Psoas muscle (tissue), 8 donors: ENCODE results near the gene STRN. TPM values are rescaled to one million over a fixed set of nuclear protein-coding genes. Genes with fewer than 3 reads are reported as not detected.
"Not testable (repeated sequence)": the region's sequence is repeated elsewhere in the genome, so short reads cannot be mapped to it uniquely, and the experiment has no call there.

ENCODE experiments used
- ATAC-seq, 4 donors: fragments of 200-7000 bp; cut with Tn5 transposase; one replicate each; pipeline ENCODE4 v1.9.1; 2020; ENCODE audit warnings: moderate library complexity in 3 of 4, mild to moderate bottlenecking in 2 of 4
- DNase-seq, 2 donors: peaks; one replicate each; pipeline ENCODE4 v3.0.0-alpha.2; 2020
- H3K27ac ChIP-seq: fragments of 200-600 bp; one replicate; pipeline ENCODE4 v1.8.0; 2022
- H3K27me3 ChIP-seq, 3 donors: fragments of 200-600 bp in 1 of 3; one replicate each; pipeline versions ENCODE4 v1.6.1 to v1.8.0; 2013 to 2022; ENCODE audit warnings: low read length in 2 of 3, mild to moderate bottlenecking in 2 of 3, moderate library complexity in 1 of 3; ENCODE audit not compliant: insufficient read depth in 3 of 3
- H3K36me3 ChIP-seq, 2 donors: fragments of 200-600 bp in 1 of 2; one replicate each; pipeline versions ENCODE4 v1.6.1 to v1.8.0; 2013 to 2022; ENCODE audit warnings: low read depth in 1 of 2, mild to moderate bottlenecking in 1 of 2, moderate library complexity in 1 of 2; ENCODE audit not compliant: insufficient read depth in 1 of 2
- H3K4me1 ChIP-seq: fragments of 200-600 bp; one replicate; pipeline ENCODE4 v1.8.0; 2022
- H3K4me3 ChIP-seq: fragments of 200-600 bp; one replicate; pipeline ENCODE4 v1.8.0; 2022; ENCODE audit warnings: mild to moderate bottlenecking
- H3K9me3 ChIP-seq: fragments of 200-600 bp; one replicate; pipeline ENCODE4 v1.8.0; 2022
- WGBS, 3 donors: extraction: QIAGEN DNeasy Blood & Tissue Kit; methylation state at CpG; one replicate each; pipeline versions ENCODE4 v1.1.6 to v1.1.7; 2013; 5-methylcytosine and 5-hydroxymethylcytosine counted together
- intact Hi-C, 2 donors: fragments of 100-400 bp; cut with DNase I; formaldehyde crosslinking; loops; one replicate each; pipeline versions ENCODE4 v1.11.0 to v1.14.2; 2022
- polyA plus RNA-seq, 3 donors: library from polyadenylated mRNA; stranded (reverse); fragments of 200-250 nt; gene quantifications; one replicate each; pipeline ENCODE4 v1.2.3, GENCODE V29; 2013
- total RNA-seq, 4 donors: library from RNA; stranded (reverse); fragmentation: NEBNext Ultra II Directional in 2 of 4; extraction: Animal tissue kit (Norgen Biotek cat#: 25700) in 2 of 4; gene quantifications; one replicate each; pipeline versions ENCODE4 v1.2.1 to v1.2.4, GENCODE V29; 2021 to 2023
- TF ChIP-seq, protein P1 (sequence below): fragments of 200-600 bp; IDR thresholded peaks from one replicate; pipeline ENCODE4 v1.8.0; 2022; ENCODE audit warnings: antibody characterized with exemption
- donor health status: healthy with polysubstance abuse.
- donor health status: DM: no; HTN: no; CAD: no; lungs with moderate emphysema.
- donor health status: Bipolar disorder and iron deficiency.
- donor health status: healthy.
- donor health status: DM: yes; HTN: yes; CAD: no.
- donor health status: DM: no; HTN: no; CAD: no.
- donor health status: DM: no; HTN: no; CAD: no.
- donor health status: DM: yes; HTN: yes; CAD: no.

Gene STRN
- total and polyA plus RNA-seq, 7 donors = 12.7 to 48.5 (median 29.1) TPM

DNA sequence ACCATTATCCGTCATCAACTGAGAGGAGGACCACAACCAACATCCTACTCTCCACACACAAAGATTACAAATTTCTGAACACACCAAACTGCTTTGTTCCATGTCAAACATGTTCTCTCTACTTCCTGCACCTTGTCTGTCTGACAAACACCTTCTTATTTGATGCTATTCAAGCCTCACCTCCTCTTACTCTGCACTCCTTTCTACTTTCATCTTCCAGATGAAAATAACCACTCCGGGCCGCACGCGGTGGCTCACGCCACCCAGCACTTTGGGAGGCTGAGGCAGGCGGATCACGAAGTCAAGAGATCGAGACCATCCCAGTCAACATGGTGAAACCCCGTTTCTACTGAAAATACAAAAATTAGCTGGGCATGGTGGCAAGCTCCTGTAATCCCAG is 43.7 kb downstream of the STRN start:
- H3K27me3 ChIP-seq, H3K36me3 ChIP-seq, H3K9me3 ChIP-seq, H3K4me3 ChIP-seq, H3K27ac ChIP-seq, DNase-seq, H3K4me1 ChIP-seq, ATAC-seq, intact Hi-C loops: not testable (repeated sequence)
- 97 to 98% (median 98%) methylated on average over 10 of the region's 10 CpGs for WGBS, 3 donors

DNA sequence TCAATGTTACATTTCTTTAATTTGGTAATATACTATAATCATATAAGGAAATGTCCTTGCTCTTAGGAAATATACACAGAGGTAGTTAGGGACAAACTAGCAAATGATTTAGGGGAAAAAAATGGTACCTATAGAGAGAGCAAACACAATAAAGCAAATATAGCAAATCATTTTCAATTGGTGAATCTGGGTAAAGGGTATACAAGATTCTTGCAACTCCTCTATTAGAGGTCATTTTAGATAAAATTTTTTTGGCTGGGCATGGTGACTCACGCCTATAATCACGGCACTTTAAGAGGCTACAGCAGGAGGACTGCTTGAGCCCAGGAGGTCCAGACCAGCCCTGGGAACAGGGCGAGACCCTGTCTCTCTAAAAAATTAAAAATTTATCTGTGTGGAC is 44.4 kb downstream of the STRN start:
- no peaks in the 10 kb centered on the region for H3K9me3 ChIP-seq
- peaks cover 0 to 10% of the 10 kb centered on the region in 2 donors for H3K36me3 ChIP-seq
- DNase-seq (no peak), ATAC-seq (no peak)
- intact Hi-C loops = no loop called here
- 83 to 94% (median 86%) methylated on average over 3 of the region's 3 CpGs for WGBS, 3 donors
- no peaks in the 10 kb centered on the region for H3K27me3 ChIP-seq
- no peak overlapping the region for H3K27ac ChIP-seq
- peaks cover 3% of the 10 kb centered on the region for H3K4me1 ChIP-seq
- TF ChIP-seq, protein P1, sequence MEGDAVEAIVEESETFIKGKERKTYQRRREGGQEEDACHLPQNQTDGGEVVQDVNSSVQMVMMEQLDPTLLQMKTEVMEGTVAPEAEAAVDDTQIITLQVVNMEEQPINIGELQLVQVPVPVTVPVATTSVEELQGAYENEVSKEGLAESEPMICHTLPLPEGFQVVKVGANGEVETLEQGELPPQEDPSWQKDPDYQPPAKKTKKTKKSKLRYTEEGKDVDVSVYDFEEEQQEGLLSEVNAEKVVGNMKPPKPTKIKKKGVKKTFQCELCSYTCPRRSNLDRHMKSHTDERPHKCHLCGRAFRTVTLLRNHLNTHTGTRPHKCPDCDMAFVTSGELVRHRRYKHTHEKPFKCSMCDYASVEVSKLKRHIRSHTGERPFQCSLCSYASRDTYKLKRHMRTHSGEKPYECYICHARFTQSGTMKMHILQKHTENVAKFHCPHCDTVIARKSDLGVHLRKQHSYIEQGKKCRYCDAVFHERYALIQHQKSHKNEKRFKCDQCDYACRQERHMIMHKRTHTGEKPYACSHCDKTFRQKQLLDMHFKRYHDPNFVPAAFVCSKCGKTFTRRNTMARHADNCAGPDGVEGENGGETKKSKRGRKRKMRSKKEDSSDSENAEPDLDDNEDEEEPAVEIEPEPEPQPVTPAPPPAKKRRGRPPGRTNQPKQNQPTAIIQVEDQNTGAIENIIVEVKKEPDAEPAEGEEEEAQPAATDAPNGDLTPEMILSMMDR = no peak
- H3K4me3 ChIP-seq = no peak overlapping the region

DNA sequence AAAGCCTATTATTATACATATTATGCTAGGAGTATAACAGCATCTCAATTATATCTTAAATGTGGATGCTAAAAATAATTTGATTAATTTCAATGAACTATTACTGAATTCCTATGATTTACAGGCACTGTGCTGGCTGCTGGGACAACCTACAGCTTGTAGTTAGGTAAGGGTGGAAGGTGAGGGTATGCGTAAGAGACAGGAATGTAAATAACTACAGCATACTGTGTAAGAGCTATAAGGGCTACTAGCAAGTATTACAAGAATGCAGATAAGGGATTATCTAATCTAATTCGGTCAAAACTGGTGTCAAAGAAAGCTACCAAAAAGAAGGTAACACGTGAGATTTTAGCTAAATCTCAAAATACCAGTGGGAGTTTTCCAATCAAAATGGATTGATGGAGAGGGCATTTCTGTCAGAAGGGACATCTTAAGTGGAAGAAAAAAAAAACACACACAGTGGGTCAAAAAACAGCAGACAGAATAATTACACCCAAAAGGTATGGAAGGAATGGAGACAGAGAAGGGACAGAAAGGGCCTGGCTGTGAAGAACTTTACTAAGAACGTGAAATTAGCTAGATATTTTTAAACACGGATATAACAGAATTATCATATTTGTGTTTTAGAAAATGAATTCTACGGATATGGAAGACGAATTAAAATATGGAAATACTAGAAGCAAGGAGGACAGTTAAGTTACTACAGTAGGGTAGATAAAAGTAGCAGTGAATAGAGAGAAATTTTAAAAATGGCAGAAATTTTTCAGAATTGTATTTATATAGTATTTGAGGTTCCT is 47.1 kb downstream of the STRN start:
- no peak for ATAC-seq
- H3K4me1 ChIP-seq = no peaks in the 10 kb centered on the region
- no peaks in the 10 kb centered on the region for H3K9me3 ChIP-seq
- no peaks in the 10 kb centered on the region for H3K27me3 ChIP-seq
- no peak overlapping the region for H3K27ac ChIP-seq
- peaks cover 0 to 14% of the 10 kb centered on the region in 2 donors for H3K36me3 ChIP-seq
- intact Hi-C loops = no loop called here
- TF ChIP-seq, protein P1 = no peak
- WGBS, 3 donors = 91 to 94% (median 92%) methylated on average over 7 of the region's 7 CpGs
- DNase-seq = no peak
- H3K4me3 ChIP-seq = no peak overlapping the region

DNA sequence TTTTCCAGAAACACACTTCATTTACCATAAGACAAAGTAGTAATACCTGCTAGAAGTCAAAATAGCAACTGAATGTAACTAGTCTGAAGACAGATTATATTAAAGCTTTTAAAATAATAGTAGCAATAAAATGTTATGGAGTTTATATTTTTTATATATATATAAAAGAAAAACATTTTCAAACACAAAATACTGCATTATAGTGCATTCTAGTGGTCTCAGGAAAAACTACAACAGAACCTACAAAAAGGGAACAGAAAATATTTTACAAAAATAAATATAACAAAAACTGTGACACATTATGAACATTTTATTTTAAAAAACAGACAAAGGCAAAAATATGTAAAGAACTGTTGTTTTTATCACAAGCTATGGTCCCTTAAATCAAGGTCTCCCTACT is 48.0 kb downstream of the STRN start:
- DNase-seq (no peak), ATAC-seq (no peak)
- H3K4me3 ChIP-seq = no peak overlapping the region
- H3K27ac ChIP-seq = no peak overlapping the region
- intact Hi-C loops = no loop called here
- no peaks in the 10 kb centered on the region for H3K27me3 ChIP-seq
- peaks cover 0 to 14% of the 10 kb centered on the region in 2 donors for H3K36me3 ChIP-seq
- no peaks in the 10 kb centered on the region for H3K9me3 ChIP-seq
- TF ChIP-seq, protein P1 = no peak
- no peaks in the 10 kb centered on the region for H3K4me1 ChIP-seq

DNA sequence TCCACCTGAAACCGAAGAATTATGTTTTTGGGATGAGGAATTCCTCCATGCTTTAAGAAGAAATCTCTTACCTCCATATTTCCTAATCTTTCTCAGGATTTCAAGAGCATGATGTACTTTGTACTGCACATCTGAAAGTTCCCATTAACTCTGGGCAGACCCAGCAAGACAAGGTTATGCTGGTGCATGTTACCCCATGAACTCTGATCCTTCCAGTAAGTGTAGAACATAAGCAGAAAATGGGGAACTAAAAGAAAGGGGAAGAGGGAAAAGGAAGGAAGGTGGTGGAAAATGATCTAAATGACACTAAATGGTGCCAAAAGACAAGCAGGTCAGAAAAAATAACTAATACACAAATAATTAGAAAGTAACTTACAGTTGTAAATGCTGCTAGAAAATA is 50.7 kb downstream of the STRN start:
- Histone ChIP-seq H3K27me3 (no peaks in the 10 kb centered on the region), H3K4me1 (no peaks in the 10 kb centered on the region), H3K4me3 (no peak overlapping the region), H3K9me3 (no peaks in the 10 kb centered on the region), H3K27ac (no peak overlapping the region), H3K36me3 (peaks cover 6 to 14% of the 10 kb centered on the region in 2 donors)
- intact Hi-C loops = no loop called here
- no peak for DNase-seq
- ATAC-seq = no peak
- WGBS, 3 donors = 89 to 100% (median 95%) methylated on average over 1 of the region's 1 CpG
- TF ChIP-seq, protein P1 = no peak
